GM12865 (cell line): ENCODE results near the gene UMAD1.
A peak's percentile ranks its signal among the peaks of the same experiment; 100 is the strongest.

Experiments used
- DNase-seq: peaks from one replicate; pipeline ENCODE4 v3.0.0; 2010; ENCODE audit warnings: low read depth
- H3K4me3 ChIP-seq: 2 replicates; pipeline ENCODE4 v1.5.1; 2011; ENCODE audit warnings: mild to moderate bottlenecking, low read depth, low read length, control low read depth
- CTCF ChIP-seq: IDR thresholded peaks from 2 replicates; pipeline ENCODE4 v1.5.1; 2011; ENCODE audit warnings: low read length, control low read depth, low read depth, inconsistent platforms; ENCODE audit not compliant: insufficient read depth; ENCODE audit errors: missing control alignments

Gene UMAD1

GRCh38 chr7:7848892-7849291 lies 208.3 kb downstream of the UMAD1 start:
- no peak for DNase-seq
- no peak for TF ChIP-seq CTCF
- H3K4me3 ChIP-seq = no peak overlapping the region

GRCh38 chr7:7850150-7850549 lies 209.6 kb downstream of the UMAD1 start:
- no peak overlapping the region for H3K4me3 ChIP-seq
- TF ChIP-seq CTCF = no peak
- no peak for DNase-seq

GRCh38 chr7:7851381-7851780 lies 210.8 kb downstream of the UMAD1 start:
- H3K4me3 ChIP-seq = no peak overlapping the region
- TF ChIP-seq CTCF = no peak
- DNase-seq = no peak

- no peak overlapping the region for H3K4me3 ChIP-seq
- no peak for DNase-seq
- no peak for TF ChIP-seq CTCF
Observed at GRCh38 chr7:7851991-7852390, 211.4 kb downstream of the UMAD1 start.

- H3K4me3 ChIP-seq = no peak overlapping the region
- DNase-seq = peak; percentile 2
Observed at GRCh38 chr7:7857143-7857583, 216.6 kb downstream of the UMAD1 start.

GRCh38 chr7:7858559-7858958 lies 218.0 kb downstream of the UMAD1 start:
- no peak for TF ChIP-seq CTCF
- H3K4me3 ChIP-seq = no peak overlapping the region
- peak; percentile 3 for DNase-seq

More at GRCh38 chr7:7857143-7857583, 216.6 kb downstream of the UMAD1 start:
- TF ChIP-seq CTCF = no peak

GRCh38 chr7:7859411-7859810 lies 218.9 kb downstream of the UMAD1 start:
- no peak overlapping the region for H3K4me3 ChIP-seq
- no peak for DNase-seq
- no peak for TF ChIP-seq CTCF
